H7 (cell line): ENCODE measurements around the gene IL17RB. TPM values are rescaled to one million over a fixed set of nuclear protein-coding genes. Genes with fewer than 3 reads are reported as not detected.
A peak's percentile ranks its signal among the peaks of the same experiment; 100 is the strongest.

Source experiments
- DNase-seq: peaks from one replicate; pipeline ENCODE4 v3.0.0; 2012
- H3K27me3 ChIP-seq: 2 replicates; pipeline ENCODE4 v1.6.0; 2011; ENCODE audit warnings: mild to moderate bottlenecking, low read length; ENCODE audit not compliant: control insufficient read depth, insufficient read depth
- H3K36me3 ChIP-seq: replicated peaks from 2 replicates; pipeline ENCODE4 v1.5.1; 2011; ENCODE audit warnings: low read length; ENCODE audit not compliant: control insufficient read depth, insufficient read depth
- H3K4me3 ChIP-seq: 2 replicates; pipeline ENCODE4 v1.5.1; 2011; ENCODE audit warnings: low read depth, mild to moderate bottlenecking, control low read depth, low read length, moderate library complexity; ENCODE audit not compliant: insufficient read depth
- total RNA-seq: library from RNA; depleted of rRNA; stranded (reverse); fragments of >200 nt; shearing (Covaris generic); gene quantifications from 2 replicates; pipeline ENCODE4 v1.2.3, GENCODE V29; 2014; rRNA removed

Gene IL17RB
- total RNA-seq, 1 experiment from 2014 or later: 8.9 TPM

- Histone ChIP-seq H3K36me3 (peaks cover 2% of the 10 kb centered on the region), H3K27me3 (no peaks in the 10 kb centered on the region; the same call in 1 of the 2 replicates), H3K4me3 (peak overlapping the region; percentile 95)
- DNase-seq: no peak
These were observed 44.5 kb downstream of the IL17RB start for GRCh38 chr3:53890726-53891475.

- H3K4me3 ChIP-seq: peak within 1 kb of the TSS; percentile 95
- peak; percentile 89 for DNase-seq
- peaks cover 2% of the 10 kb centered on the region for H3K36me3 ChIP-seq
- no peaks in the 10 kb centered on the region; the same call in 1 of the 2 replicates for H3K27me3 ChIP-seq
These were observed 45.3 kb downstream of the IL17RB start, which contains the start of gene SELENOK for GRCh38 chr3:53891497-53892285. Gene SELENOK (minus strand): TSS chr3:53891859.

GRCh38 chr3:53892286-53892637 lies 45.9 kb downstream of the IL17RB start:
- H3K4me3 ChIP-seq: peak overlapping the region; percentile 95
- DNase-seq: no peak

GRCh38 chr3:53899750-53900149 lies 53.4 kb downstream of the IL17RB start:
- Histone ChIP-seq H3K4me3 (no peak overlapping the region), H3K27me3 (no peaks in the 10 kb centered on the region; the same call in 1 of the 2 replicates), H3K36me3 (no peaks in the 10 kb centered on the region)
- no peak for DNase-seq

More at GRCh38 chr3:53892286-53892637, 45.9 kb downstream of the IL17RB start:
- no peaks in the 10 kb centered on the region; the same call in 1 of the 2 replicates for H3K27me3 ChIP-seq
- no peaks in the 10 kb centered on the region for H3K36me3 ChIP-seq

GRCh38 chr3:53900666-53901331 lies 54.4 kb downstream of the IL17RB start:
- H3K36me3 ChIP-seq: no peaks in the 10 kb centered on the region
- no peaks in the 10 kb centered on the region for H3K27me3 ChIP-seq
- DNase-seq: no peak
- no peak overlapping the region for H3K4me3 ChIP-seq

GRCh38 chr3:53902067-53902466 lies 55.7 kb downstream of the IL17RB start:
- H3K27me3 ChIP-seq: no peaks in the 10 kb centered on the region
- H3K4me3 ChIP-seq: no peak overlapping the region
- no peak for DNase-seq
- H3K36me3 ChIP-seq: no peaks in the 10 kb centered on the region

- Histone ChIP-seq H3K4me3 (no peak overlapping the region), H3K36me3 (no peaks in the 10 kb centered on the region), H3K27me3 (no peaks in the 10 kb centered on the region)
- DNase-seq: no peak
These were observed 56.3 kb downstream of the IL17RB start for GRCh38 chr3:53902711-53903110.

- DNase-seq: no peak
- no peak overlapping the region for H3K4me3 ChIP-seq
- no peaks in the 10 kb centered on the region for H3K36me3 ChIP-seq
- no peaks in the 10 kb centered on the region for H3K27me3 ChIP-seq
These were observed 67.0 kb downstream of the IL17RB start for GRCh38 chr3:53913401-53913800.

Other genes starting within 250 kb of the IL17RB start
- 8.8 and 11.7 TPM in 2 replicates for gene CHDH, start 149 bp upstream of the IL17RB start, total RNA-seq
- gene ACTR8, start 35.6 kb downstream of the IL17RB start, total RNA-seq: 21.2 and 27.6 TPM in 2 replicates
- 44.1 and 52.6 TPM in 2 replicates for gene SELENOK, start 45.3 kb downstream of the IL17RB start, total RNA-seq